Suppressor macrophage treated with lipopolysaccharide for 4 hours (primary cell): ENCODE results near the gene TMEM119.
A peak's percentile ranks its signal among the peaks of the same experiment; 100 is the strongest.
"Not testable (repeated sequence)": the region's sequence is repeated elsewhere in the genome, so short reads cannot be mapped to it uniquely, and the experiment has no call there.

Experiments used
- DNase-seq: peaks from one replicate; pipeline ENCODE4 v3.0.0-alpha.2; 2020

TMEM119 gene

DNA sequence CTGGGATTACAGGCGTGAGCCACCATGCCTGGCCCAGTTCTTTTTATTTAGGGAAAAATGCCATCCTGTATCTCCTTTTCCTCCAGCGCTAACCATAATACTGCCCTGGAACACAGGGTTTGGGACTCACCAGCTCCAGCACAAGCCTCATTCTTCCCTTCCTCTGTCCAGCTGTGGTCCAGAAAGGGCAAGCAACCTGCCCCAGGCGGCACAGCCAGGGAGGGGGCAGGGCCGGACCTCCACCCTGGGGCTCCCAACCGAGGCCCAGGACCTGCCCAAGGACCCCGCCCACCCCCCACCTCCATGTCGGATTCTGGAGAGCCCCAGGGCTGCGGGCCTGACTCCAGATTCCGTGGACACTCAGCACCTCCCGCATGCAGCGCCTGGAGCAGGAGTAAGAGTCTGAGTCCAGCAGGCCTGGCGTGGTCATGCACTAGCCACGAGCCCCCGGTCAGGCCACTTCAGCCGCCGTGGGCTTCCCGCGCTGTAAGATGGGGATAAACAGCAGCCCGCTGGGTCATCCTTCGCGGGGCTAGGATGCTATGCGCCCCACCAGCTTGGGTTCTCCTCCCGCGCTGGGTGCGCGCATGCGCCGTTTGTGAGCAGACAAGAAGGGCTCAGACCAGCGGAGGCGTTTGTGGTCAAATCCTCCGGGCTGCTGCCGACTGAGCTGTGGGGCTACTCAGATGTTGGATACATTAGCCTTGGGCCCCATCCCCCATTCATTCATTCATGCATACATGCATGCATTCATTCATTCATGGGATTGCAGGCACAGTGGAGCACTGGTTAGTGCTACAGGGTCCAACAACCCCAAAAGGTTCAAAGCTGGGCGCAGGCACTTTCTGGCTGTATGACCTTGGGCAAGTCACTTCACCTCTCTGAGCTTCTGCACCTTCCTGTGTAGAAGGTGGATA lies 16.3 kb downstream of the TMEM119 start:
- no peak for DNase-seq

DNA sequence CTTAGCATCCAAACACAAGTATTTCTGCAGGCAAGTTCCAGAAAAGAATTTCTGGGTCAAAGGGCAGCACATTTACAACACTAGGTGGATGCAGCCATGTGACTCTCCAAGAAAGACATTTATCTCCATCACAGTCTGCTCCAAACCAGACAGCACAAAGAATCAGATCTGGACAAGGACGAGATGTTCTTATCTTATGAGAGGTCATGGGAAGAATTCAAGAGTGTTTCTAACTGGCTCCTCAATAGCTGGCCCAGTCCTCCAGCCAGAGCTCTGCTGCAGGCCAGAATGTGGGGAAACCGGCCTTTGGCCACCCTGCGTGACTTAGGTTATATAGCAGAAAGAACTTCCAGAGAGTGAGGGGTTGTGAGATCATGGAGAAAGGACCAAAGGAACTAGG lies 17.4 kb downstream of the TMEM119 start:
- no peak for DNase-seq

DNA sequence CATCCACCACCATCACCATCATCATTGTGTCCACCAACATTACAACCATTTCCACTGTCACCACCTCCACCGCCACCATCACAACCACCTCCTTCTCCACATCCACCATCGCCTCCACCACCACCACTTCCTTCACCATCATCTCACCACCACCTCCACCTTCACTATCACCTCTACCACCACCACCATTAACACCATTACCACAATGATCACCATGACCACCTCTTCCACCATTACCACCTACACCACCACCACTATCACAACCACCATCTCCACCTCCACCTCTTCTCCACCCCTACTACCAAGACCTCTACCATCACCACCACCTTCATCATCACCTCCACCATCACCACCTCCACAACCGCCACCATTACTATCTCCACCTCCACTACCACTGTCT lies 19.1 kb downstream of the TMEM119 start:
- DNase-seq, result no peak

DNA sequence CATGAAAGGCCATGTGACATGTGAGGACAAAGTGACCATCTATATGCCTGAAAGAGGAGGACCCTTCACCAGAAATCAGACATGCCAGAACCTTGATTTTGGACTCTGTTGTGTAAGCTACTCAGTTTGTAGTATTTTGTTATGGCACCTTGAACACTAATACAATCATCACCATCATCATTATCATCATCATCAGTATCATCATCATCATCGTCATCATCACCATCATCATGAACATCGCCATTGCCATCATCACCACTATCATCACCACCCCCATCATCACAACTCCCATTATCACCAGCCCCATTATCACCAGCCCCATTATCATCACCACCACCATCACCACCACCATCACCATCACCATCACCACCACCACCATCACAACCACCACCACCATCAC lies 19.6 kb downstream of the TMEM119 start:
- no peak for DNase-seq

DNA sequence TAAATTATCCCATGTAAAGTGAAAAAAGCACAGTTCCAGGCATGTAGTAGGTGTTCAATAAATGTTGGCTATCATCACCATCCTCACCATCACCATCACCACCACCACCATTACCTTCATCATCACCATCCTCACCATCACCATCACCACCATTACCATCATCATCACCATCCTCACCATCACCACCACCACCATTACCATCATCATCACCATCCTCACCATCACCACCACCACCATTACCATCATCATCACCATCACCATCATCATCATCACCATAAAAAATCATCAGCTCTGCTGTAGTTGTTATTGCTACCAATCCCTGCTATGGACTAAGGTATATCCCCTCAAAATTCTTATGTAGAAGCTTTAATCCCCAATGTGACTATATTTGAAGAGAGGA lies 20.4 kb downstream of the TMEM119 start:
- DNase-seq, result no peak

DNA sequence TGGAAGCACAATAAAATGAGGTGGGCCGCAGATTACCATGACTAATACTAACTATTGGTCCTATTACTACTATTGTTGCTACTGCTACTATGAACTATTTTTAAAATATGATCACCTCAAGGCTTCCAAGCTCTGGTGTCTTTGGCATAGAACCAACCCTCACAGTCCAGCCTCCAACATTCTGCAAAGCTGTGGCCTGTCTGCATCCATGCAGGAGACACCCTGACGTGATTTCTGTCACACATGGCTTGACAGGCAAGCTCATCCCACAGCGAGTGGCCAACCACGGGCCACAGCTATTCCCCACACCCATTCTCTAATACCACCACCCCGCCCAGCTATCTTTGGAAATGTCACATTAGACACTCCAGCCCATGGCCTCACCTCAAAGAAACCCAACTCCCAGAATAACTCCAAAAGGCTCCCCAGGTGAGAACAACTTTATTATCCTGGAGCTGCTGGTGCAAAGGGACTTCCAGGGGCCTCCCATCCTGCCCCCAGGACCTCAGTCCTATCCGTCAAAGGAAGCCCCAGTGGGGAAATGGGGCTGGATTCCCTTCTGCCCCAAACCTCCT lies 21.1 kb downstream of the TMEM119 start:
- DNase-seq, result no peak

DNA sequence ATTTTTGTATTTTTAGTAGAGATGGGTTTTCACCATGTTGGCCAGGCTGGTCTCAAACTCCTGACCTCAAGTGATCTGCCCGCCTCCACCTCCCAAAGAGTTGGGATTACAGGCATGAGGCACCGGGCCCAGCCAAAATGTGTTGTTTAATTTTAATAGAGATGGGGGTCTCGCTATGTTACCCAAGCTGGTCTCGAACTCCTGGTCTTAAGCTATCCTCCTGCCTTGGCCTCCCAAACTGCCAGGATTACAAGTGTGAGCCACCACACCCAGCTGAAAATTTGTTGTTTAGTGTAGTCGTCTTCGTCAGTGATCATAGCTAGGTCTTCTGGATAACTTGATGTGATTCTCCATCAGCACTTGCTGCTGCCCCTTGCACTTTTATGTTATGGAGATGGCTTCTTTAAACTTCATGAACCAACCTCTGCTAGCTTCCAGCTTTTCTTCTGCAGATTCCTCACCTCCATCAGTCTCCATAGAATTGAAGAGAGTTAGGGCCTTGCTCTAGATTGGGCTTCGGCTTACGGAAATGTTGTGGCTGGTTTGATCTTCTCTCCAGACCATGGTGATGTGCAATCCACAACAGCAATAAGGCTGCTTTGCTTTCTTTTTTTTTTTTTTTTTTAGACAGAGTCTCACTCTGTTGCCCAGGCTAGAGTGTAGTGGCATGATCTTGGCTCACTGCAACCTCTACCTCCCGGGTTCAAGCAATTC lies 22.5 kb downstream of the TMEM119 start:
- no peak for DNase-seq

DNA sequence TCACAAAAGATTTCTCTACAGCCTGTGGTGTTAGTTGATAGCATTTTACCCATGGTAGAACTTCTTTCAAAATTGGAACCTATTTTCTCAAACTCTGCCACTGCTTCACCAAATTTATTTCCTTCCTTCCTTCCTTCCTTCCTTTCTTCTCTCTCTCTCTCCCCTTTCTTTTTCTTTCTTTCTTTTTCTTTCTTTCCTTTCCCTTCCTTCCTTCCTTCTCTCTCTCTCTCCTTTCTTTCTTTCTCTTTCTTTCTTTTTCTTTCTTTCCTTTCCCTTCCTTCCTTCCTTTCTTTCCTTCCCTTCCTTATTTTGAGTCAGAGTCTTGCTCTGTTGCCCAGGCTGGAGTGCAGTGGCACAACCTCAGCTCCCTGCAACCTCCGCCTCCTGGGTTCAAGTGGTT lies 23.6 kb downstream of the TMEM119 start:
- not testable (repeated sequence) for DNase-seq

DNA sequence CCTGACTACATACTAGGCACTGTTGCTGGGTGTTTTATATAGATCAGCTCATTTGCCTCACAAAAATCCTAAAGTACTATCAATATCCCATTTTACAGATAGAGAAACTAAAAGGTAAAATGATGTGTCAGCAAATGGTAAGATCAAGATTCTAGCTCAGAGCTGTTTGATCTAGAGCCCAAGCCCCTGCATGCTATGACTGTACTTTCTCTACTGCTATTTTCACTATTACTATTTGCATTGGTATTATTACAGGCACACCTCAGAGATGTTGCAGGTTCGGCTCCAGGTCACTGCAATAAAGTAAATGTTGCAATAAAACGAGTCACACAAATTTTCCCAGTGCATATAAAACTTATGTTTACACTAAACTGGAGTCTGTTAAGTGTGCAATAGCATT lies 24.6 kb downstream of the TMEM119 start:
- no peak for DNase-seq

DNA sequence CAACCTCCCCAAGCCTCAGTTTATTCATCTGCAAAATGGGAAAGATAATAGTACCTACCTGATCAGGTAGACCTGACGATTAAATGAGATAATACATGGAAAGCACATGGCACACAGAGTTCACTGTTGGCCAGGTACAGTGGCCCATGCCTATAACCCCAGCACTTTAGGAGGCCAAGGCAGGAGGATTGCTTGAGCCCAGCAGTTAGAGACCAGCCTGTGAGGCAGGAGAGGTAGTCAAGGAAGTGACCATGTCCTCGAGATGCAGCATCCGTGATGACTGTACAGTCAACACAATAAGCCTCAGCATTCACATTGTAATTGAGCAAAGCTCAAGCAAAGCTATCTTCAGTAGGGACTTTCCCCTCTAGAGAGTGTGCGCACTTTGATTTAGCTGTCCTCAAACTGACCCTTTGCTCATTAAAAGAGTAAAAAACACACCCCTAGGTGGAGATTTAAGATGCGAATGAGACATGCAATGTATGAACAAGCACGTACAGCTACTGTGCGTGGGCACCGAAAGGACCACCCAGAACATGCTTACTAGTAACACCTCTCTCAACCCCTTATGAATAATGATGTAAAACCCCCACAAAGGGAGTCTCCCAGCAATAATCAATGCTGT lies 25.6 kb downstream of the TMEM119 start:
- DNase-seq, result peak; percentile 23

DNA sequence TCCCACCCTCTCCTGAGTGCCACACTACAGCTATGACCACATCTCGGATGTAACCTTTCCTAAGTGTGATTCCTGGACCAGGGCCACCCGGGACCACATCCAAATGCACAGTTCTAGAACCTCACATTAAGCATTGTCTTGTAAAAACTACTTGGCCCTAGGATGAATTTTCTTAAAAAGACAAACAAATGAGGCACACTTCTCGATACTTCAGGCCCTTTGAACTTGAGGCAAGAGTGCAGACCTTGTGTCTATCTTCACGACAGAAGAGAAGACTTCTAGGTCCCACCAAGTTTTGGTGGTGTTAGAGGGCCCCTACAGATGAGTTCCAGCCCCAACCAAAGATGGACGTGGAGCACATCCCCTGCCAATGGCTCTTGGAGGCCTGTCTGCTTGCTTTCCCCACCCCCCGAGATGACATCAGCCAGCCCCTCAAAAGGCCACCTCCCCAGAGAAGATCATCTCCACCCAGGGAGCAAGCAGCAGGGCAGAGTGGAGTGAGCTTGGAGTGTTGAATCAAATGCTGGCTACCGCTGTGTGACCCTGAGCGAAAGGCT lies 26.2 kb downstream of the TMEM119 start:
- DNase-seq, result no peak

DNA sequence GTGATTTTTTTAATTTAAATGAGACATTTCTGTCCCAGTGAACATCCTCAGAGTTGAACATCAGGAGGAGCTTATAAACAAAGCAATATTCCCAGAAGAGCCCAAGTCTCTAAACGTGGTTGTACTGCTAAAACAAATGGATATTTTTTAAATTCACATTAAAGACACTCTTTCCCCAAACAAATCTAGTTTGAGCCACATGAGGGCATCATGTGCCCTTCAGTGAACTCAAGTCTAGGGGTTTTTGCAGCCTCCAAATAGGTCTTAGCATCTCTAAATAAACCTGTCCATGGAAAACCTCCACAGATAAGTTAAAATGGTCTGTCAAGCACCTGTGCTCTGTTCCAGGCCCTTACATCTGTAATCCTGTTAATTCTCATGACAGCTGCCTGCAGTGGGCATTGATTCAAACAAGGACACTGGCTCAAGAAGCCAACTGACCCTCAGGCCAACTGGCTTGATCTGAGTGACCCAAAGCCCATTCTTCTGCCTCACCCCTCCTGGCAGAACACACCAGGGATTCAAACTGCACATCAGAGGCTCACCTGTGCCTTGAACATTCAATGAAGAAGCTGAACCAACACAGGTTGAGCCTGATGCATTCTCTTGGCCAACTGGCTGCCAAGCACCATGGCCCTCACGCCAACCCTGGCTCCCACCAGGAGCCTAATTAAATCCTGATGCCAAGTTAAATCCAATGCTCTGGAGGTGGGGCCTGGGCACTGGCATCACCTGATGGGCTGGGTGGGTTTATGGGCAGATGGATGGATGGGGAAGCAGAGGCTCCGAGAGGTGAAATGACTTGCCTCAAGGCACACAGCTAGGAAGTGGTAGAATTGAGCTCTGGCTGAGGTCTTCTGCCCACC lies 26.9 kb downstream of the TMEM119 start:
- peak; percentile 35 for DNase-seq

DNA sequence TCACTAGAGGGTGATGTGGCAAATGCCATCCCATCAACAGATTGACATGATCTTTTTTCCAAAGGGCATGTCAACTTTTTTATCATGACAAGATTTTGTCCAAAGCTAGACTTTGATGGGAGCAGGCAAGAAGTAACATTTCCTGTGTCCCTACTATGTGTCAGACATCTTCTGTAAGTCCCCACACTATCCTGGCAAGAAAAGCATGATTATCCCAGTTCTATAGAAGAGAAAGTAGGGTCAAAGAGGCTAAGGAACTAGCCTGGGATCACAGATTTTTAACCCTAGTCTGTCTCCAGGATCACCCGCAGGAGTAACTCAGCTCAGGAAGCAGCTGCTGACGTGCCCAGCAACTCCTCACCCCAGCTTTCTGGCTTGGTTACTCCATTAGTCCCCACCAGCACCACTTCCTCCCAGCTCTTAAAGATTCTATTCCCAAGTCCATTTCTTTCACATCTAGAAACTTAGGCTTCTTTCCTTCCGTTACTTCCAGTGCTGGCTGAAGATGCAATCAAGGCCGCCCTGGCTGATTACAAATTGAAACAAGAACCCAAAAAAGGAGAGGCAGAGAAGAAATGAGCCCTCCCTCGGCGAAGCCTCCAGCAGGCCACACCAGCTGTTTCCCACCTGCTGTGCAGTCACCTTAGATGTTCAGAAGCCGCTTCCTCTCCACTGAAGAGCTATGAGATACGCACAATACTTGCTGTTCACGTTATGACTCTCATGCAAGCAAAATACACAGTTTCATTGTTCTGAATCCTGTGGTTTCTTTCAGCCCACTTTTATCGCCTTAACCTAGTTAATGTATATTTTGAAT lies 29.3 kb downstream of the TMEM119 start:
- DNase-seq, result no peak

DNA sequence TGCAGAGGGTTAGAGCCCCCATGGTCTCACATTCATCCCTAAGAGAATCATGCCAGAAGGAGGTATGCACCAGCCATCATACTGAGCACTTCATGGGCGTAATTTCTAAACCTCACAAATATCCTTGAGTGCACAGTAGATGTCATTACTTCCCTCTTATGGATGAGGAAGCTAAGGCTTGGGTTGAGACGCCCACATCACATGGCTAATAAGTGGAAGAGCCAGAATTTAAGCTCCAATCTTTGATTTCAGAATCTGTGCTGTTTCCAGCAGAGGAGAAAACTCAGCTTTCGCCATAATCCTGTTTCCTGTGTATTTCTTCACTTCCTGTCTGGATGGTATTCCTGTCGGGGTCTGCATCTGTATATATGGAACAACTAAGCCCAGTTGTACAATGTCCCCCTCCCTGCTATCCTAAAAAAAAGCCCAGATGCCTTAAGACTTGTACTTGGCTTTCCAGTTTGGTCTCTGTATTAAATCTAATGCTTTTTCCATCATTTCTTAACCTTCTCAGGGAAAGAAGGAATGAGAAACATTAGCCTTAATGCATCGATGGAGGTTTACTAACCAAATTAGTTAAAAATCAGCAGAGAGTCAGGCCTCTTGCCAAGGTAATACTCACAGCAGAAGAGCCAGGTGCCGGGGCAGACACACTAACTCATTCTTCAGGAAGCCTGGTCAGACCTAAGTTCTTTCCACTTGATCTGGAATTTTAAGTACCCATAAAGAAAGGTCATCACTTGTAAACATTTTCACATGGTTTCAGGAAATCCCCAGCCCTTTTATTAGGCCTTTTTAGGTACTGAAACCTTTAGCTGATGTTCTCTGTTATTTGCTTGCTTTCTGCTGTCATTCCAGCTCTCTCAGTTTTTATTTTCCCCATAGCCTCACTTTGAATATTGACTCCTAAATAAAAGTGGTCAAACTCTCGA lies 30.2 kb downstream of the TMEM119 start:
- peak; percentile 77 for DNase-seq

DNA sequence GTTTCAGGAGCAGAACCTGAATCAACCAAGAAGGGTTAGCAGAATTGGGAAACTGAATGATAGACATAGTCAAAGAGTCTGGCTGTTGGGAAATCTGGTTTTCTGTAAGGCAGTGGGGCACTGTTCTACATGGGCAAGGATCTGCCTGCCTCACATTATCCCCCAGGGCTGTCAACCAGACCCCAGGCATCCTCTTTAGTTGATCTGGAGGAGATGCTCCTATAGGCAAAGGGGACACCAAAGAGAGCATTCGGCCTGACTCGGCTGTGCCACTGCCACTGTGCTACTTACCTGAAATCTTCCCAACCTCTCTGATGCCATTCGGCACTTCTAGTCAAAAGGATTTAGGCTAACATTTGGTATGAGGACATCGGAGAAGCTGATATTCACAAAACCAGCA lies 31.4 kb downstream of the TMEM119 start:
- DNase-seq, result no peak

DNA sequence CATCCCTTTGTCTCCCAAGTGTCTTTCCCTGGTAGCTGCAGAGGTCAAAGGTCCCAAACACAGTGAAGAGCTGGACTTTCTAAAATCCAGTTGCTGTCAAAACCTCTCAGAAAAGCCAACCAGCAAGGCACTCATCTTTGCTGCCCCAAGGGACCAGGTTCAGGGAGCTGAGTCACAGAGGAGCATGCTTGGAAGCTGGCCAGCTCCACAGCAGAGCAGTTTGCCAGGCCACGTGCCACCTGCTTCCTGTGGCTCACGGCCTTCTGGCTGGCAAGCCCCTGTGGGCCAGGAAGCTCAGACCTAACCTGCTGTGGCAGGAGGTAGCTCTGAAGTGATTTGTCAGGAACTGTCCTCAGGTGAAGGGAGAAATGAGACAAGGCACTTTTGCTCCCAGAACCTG lies 31.9 kb downstream of the TMEM119 start:
- peak; percentile 47 for DNase-seq

DNA sequence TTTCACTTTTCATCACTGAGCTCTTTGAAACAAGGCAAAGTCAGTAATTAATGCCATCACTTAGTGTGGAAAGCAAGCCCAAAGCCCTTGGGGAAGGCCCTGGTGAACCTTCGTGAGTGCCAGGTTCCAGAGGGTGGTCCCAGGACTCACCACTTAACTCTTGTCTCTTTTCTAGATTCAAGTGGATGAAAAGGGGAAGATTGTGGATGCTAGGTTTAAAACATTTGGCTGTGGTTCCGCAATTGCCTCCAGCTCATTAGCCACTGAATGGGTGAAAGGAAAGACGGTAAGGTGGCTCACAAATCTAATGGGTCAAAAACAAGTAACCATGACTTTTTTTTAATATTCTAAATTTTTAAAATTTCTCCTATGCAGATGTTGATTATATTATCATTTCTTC lies 32.7 kb downstream of the TMEM119 start:
- DNase-seq, result peak; percentile 19

DNA sequence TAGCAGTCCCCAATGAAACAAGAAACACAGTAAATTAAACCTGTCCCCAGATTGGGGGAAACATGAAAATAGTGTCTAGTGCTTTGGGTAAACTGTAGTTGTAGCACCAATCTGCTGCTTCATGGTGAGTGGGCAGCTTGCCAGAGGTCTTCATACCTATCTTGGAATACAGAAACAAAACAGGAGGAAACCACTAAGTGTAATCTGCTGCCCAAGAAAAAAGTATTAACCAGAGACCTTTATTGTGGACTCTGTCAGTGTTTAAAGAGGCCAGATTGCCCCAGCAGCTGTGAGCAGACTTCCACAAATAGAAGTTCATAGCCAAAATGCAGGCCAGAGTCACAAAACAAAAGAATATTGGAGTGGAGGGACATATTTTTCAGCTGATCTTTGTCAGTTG lies 33.2 kb downstream of the TMEM119 start:
- no peak for DNase-seq

DNA sequence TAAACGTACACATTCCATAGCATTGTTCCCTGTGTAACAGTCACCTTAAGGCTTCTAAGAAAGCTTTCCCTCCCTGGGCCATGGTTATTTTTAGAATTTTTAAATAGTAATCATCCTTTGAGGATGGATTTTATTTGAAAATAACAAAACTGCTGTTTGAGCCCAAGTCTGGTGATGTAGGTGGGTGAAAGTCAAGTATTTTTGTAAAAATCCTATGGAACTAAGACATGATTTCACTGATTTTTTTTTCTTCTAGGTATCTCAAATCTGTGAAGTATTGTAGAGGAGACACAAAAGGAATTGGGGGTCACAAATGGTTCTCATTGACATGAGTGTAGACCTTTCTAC lies 34.1 kb downstream of the TMEM119 start:
- DNase-seq, result no peak

DNA sequence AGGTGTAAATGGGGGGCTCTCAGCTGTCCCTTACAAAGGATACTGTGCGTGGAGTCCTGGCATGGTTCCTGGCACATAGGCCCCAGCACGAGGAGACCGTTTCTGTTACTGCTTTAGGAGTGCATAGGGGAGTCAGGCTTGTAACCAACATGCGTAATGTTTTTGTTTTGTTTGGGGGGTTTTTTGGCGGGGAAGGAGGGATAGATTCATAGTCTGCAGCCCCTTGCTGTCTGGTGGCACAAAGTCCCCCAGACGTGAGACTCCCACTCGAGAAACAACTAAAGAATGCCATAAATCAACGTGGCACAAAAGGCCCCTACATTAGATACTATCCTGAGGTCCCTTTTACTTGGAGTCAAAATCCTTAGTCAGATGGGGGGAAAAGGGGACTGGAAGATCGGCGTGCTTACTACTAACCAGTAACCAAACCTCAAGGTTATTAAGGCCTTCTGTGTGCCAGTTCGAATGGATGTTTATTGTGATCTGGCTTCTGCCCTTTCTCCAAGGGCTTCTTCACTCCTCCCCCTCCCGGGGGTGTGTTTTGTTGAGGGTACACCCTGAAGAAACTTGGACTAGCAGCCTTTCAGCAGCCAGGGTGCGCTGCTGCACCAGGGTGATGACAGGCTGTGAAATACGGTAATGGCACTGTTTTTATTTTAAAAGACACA lies 34.6 kb downstream of the TMEM119 start:
- peak; percentile 90 for DNase-seq
